ENCODE results near the gene PSME3. TPM values are rescaled to one million over a fixed set of nuclear protein-coding genes. Genes with fewer than 3 reads are reported as not detected.

PSME3 gene
- total RNA-seq = 61.2 and 74.0 TPM in 2 replicates

GRCh38 chr17:42832934-42833766, at the start of gene PSME3:
TSS of gene PSME3 (plus strand) at chr17:42833397. CDS start at chr17:42833632, 235 bp downstream.

GRCh38 chr17:42798383-42799380, 34.5 kb upstream of the PSME3 start, which contains the start of the genes CNTD1 and COA3:
TSS of gene CNTD1 (plus strand) at chr17:42798861. CDS start at chr17:42799068, 207 bp downstream.
TSS of gene COA3 (minus strand) at chr17:42798704. CDS start at chr17:42798681, 23 bp downstream.

GRCh38 chr17:42844271-42844670, 11.1 kb downstream of the PSME3 start, which contains the start of gene AOC2:
TSS of gene AOC2 (plus strand) at chr17:42844580. CDS start at chr17:42844627, 47 bp downstream.

GRCh38 chr17:42850954-42851353, 17.8 kb downstream of the PSME3 start, which contains the start of gene AOC3:
TSS of gene AOC3 (plus strand) at chr17:42851199. CDS start at chr17:42851344, 145 bp downstream.

Other genes with a start within 250 kb of the PSME3 start
- 42.9 and 44.5 TPM in 2 replicates for gene RETREG3, start 224.0 kb upstream of the PSME3 start, total RNA-seq
- 21.8 and 25.5 TPM in 2 replicates for gene TUBG1, start 223.7 kb upstream of the PSME3 start, total RNA-seq
- gene TUBG2, start 174.1 kb upstream of the PSME3 start, total RNA-seq = 7.3 and 9.0 TPM in 2 replicates
- 14.2 and 16.8 TPM in 2 replicates for gene PLEKHH3, start 156.4 kb upstream of the PSME3 start, total RNA-seq
- 1.5 and 2.2 TPM in 2 replicates for gene CCR10, start 151.6 kb upstream of the PSME3 start, total RNA-seq
- 15.3 and 15.6 TPM in 2 replicates for gene CNTNAP1, start 150.9 kb upstream of the PSME3 start, total RNA-seq
- 13.1 and 14.2 TPM in 2 replicates for gene EZH1, start 88.4 kb upstream of the PSME3 start, total RNA-seq
- 0.24 and 1.8 TPM in 2 replicates for gene RAMP2, start 72.2 kb upstream of the PSME3 start, total RNA-seq
- gene VPS25, start 59.9 kb upstream of the PSME3 start, total RNA-seq = 50.6 and 60.9 TPM in 2 replicates
- gene WNK4, start 52.8 kb upstream of the PSME3 start, total RNA-seq = 1.4 and 1.5 TPM in 2 replicates
- gene COA3, start 34.7 kb upstream of the PSME3 start, total RNA-seq = 46.9 and 82.1 TPM in 2 replicates
- not detected in 2 replicates for gene CNTD1, start 34.5 kb upstream of the PSME3 start, total RNA-seq
- gene BECN1, start 9.1 kb upstream of the PSME3 start, total RNA-seq = 57.2 and 68.1 TPM in 2 replicates
- 0.34 and 1.4 TPM in 2 replicates for gene AOC2, start 11.2 kb downstream of the PSME3 start, total RNA-seq
- 3.3 and 6.3 TPM in 2 replicates for gene AOC3, start 17.8 kb downstream of the PSME3 start, total RNA-seq
- not detected in 2 replicates for gene G6PC1, start 67.4 kb downstream of the PSME3 start, total RNA-seq
- 23.8 and 28.5 TPM in 2 replicates for gene AARSD1, start 131.1 kb downstream of the PSME3 start, total RNA-seq
- gene PTGES3L, start 146.7 kb downstream of the PSME3 start, total RNA-seq = not detected in 2 replicates
- 7.2 and 9.4 TPM in 2 replicates for gene RUNDC1, start 147.2 kb downstream of the PSME3 start, total RNA-seq
- 1,508 and 1,514 TPM in 2 replicates for gene RPL27, start 165.0 kb downstream of the PSME3 start, total RNA-seq
- 33.2 and 40.8 TPM in 2 replicates for gene IFI35, start 173.4 kb downstream of the PSME3 start, total RNA-seq
- 154 and 167 TPM in 2 replicates for gene VAT1, start 189.0 kb downstream of the PSME3 start, total RNA-seq
- gene RND2, start 191.8 kb downstream of the PSME3 start, total RNA-seq = 0.19 and 0.20 TPM in 2 replicates